Neutrophil (primary cell): ENCODE data around the gene CACNA2D1.

Experiments
- H3K27ac ChIP-seq: fragments of 200-600 bp; sonication (generic); 2 replicates; pipeline ENCODE4 v1.5.1; 2016; ENCODE audit warnings: mild to moderate bottlenecking, moderate library complexity
- H3K27me3 ChIP-seq: fragments of 200-600 bp; sonication (generic); 2 replicates; pipeline ENCODE4 v1.6.0; 2016; ENCODE audit warnings: mild to moderate bottlenecking
- H3K36me3 ChIP-seq: fragments of 200-600 bp; sonication (generic); 2 replicates; pipeline ENCODE4 v1.5.1; 2017
- H3K4me1 ChIP-seq, 2 experiments: fragments of 200-600 bp in 1 of 2; sonication (generic) in 1 of 2; 1 replicate in 1 of 2; 2 replicates in 1 of 2; pipeline versions ENCODE4 v1.5.1 to v1.6.1; 2013 to 2016; ENCODE audit warnings: low read depth in 1 of 2, low read length in 1 of 2, mild to moderate bottlenecking in 1 of 2, moderate library complexity in 1 of 2; ENCODE audit not compliant: control insufficient read depth in 1 of 2, insufficient read depth in 1 of 2
- H3K4me3 ChIP-seq, 2 experiments: fragments of 200-600 bp in 1 of 2; sonication (generic) in 1 of 2; 1 replicate in 1 of 2; 2 replicates in 1 of 2; pipeline ENCODE4 v1.5.1; 2013 to 2016; ENCODE audit warnings: low read depth in 1 of 2, low read length in 1 of 2, mild to moderate bottlenecking in 1 of 2, moderate library complexity in 1 of 2
- H3K9me3 ChIP-seq: fragments of 200-600 bp; sonication (generic); 2 replicates; pipeline ENCODE4 v1.5.1; 2016
- TF ChIP-seq, protein P1 (sequence below): fragments of 200-600 bp; sonication (generic); IDR thresholded peaks from 2 replicates; pipeline ENCODE4 v1.5.1; 2016; ENCODE audit warnings: antibody characterized with exemption

The CACNA2D1 gene

GRCh38 chr7:82286096-82286797, 157.3 kb downstream of the CACNA2D1 start:
- Histone ChIP-seq H3K4me1 (no peaks in the 10 kb centered on the region), H3K27ac (no peak overlapping the region), H3K27me3 (no peaks in the 10 kb centered on the region), H3K36me3 (no peaks in the 10 kb centered on the region), H3K4me3 (no peak overlapping the region), H3K9me3 (no peaks in the 10 kb centered on the region)
- TF ChIP-seq, protein P1, sequence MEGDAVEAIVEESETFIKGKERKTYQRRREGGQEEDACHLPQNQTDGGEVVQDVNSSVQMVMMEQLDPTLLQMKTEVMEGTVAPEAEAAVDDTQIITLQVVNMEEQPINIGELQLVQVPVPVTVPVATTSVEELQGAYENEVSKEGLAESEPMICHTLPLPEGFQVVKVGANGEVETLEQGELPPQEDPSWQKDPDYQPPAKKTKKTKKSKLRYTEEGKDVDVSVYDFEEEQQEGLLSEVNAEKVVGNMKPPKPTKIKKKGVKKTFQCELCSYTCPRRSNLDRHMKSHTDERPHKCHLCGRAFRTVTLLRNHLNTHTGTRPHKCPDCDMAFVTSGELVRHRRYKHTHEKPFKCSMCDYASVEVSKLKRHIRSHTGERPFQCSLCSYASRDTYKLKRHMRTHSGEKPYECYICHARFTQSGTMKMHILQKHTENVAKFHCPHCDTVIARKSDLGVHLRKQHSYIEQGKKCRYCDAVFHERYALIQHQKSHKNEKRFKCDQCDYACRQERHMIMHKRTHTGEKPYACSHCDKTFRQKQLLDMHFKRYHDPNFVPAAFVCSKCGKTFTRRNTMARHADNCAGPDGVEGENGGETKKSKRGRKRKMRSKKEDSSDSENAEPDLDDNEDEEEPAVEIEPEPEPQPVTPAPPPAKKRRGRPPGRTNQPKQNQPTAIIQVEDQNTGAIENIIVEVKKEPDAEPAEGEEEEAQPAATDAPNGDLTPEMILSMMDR: no peak

- H3K36me3 ChIP-seq: no peaks in the 10 kb centered on the region
- H3K4me3 ChIP-seq: no peak overlapping the region
- H3K4me1 ChIP-seq: no peaks in the 10 kb centered on the region
- no peaks in the 10 kb centered on the region for H3K9me3 ChIP-seq
- TF ChIP-seq, protein P1: no peak
- no peak overlapping the region for H3K27ac ChIP-seq
- H3K27me3 ChIP-seq: no peaks in the 10 kb centered on the region
Observed at GRCh38 chr7:82284936-82285519, 158.5 kb downstream of the CACNA2D1 start.

- Histone ChIP-seq H3K27ac (no peak overlapping the region), H3K4me3 (no peak overlapping the region), H3K4me1 (no peaks in the 10 kb centered on the region), H3K27me3 (no peaks in the 10 kb centered on the region), H3K36me3 (no peaks in the 10 kb centered on the region), H3K9me3 (no peaks in the 10 kb centered on the region)
- TF ChIP-seq, protein P1: no peak
Observed at GRCh38 chr7:82275342-82275741, 168.2 kb downstream of the CACNA2D1 start.

DNA sequence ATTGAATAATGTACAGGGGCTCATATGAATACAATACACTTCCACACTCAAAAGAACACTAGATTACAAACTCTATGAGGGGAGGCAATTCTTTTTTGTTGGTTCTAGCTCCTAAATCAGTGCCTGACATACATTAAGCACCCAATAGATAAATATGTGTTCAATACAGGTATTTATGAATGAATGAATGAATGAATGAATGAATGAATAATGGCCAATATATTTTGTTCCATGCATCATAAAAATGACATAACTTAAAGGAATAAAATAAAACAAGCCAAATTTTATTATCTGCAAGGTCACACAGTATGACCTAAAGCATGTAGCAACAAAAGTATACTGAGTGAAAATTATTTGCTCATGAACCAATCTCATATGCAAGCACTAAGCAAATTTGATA, 168.9 kb downstream of the CACNA2D1 start:
- TF ChIP-seq, protein P1: no peak
- Histone ChIP-seq H3K27me3 (no peaks in the 10 kb centered on the region), H3K9me3 (no peaks in the 10 kb centered on the region), H3K4me1 (no peaks in the 10 kb centered on the region), H3K4me3 (no peak overlapping the region), H3K27ac (no peak overlapping the region), H3K36me3 (no peaks in the 10 kb centered on the region)

GRCh38 chr7:82273886-82274285, 169.7 kb downstream of the CACNA2D1 start:
- H3K9me3 ChIP-seq: no peaks in the 10 kb centered on the region
- no peaks in the 10 kb centered on the region for H3K36me3 ChIP-seq
- H3K4me3 ChIP-seq: no peak overlapping the region
- TF ChIP-seq, protein P1: no peak
- no peak overlapping the region for H3K27ac ChIP-seq
- no peaks in the 10 kb centered on the region for H3K4me1 ChIP-seq
- no peaks in the 10 kb centered on the region for H3K27me3 ChIP-seq
